Activated CD8-positive, alpha-beta T cell treated with anti-CD3 and anti-CD28 coated beads for 36 hours (primary cell): Measurements from ENCODE around the gene CD81. TPM values are rescaled to one million over a fixed set of nuclear protein-coding genes. Genes with fewer than 3 reads are reported as not detected.

ENCODE experiments used
- total RNA-seq, 2 experiments: library from RNA; stranded (reverse); gene quantifications; one replicate each; pipeline ENCODE4 v1.2.3, GENCODE V29; 2021

Gene CD81
- total RNA-seq, 2 experiments from 2014 or later = 133 to 138 TPM

Other genes with a start within 250 kb of the CD81 start
- gene IGF2, start 237.9 kb upstream of the CD81 start, total RNA-seq = 1 to 10 TPM; 8.1 to 8.2 TPM
- gene INS, start 216.1 kb upstream of the CD81 start, total RNA-seq = not detected
- not detected for gene TH, start 205.5 kb upstream of the CD81 start, total RNA-seq
- 1 to 10 TPM; 2.7 to 3.4 TPM for gene ASCL2, start 106.7 kb upstream of the CD81 start, total RNA-seq
- 1 to 10 TPM; 2.1 to 2.2 TPM for gene C11orf21, start 75.4 kb upstream of the CD81 start, total RNA-seq
- 1 to 10 TPM; 3.1 to 4.9 TPM for gene TSPAN32, start 75.3 kb upstream of the CD81 start, total RNA-seq
- 10 to 100 TPM; 36.2 to 38.9 TPM for gene TSSC4, start 23.4 kb downstream of the CD81 start, total RNA-seq
- not detected for gene TRPM5, start 67.2 kb downstream of the CD81 start, total RNA-seq
- gene KCNQ1, start 67.7 kb downstream of the CD81 start, total RNA-seq = 1 to 10 TPM; 8.7 to 9.5 TPM